Mesendoderm (in vitro differentiated cells): ENCODE measurements around the gene SLC22A13.
"Not testable (repeated sequence)": the region's sequence is repeated elsewhere in the genome, so short reads cannot be mapped to it uniquely, and the experiment has no call there.

Experiments
- DNase-seq: peaks from one replicate; pipeline ENCODE4 v3.0.0; 2013
- H2AK5ac ChIP-seq: 2 replicates; pipeline ENCODE4 v1.6.1; 2013; ENCODE audit warnings: low read length, inconsistent platforms
- H2BK120ac ChIP-seq: 2 replicates; pipeline ENCODE4 v1.6.1; 2013; ENCODE audit warnings: low read depth, mild to moderate bottlenecking, low read length, moderate library complexity, mixed read lengths
- H2BK15ac ChIP-seq: replicated peaks from 2 replicates; pipeline ENCODE4 v1.6.1; 2013; ENCODE audit warnings: low read depth, mild to moderate bottlenecking, moderate library complexity
- H2BK5ac ChIP-seq: 2 replicates; pipeline ENCODE4 v1.6.1; 2013; ENCODE audit warnings: low read length, inconsistent platforms
- H3K18ac ChIP-seq: 2 replicates; pipeline ENCODE4 v1.6.1; 2013; ENCODE audit warnings: mild to moderate bottlenecking, low read length, mixed read lengths
- H3K23ac ChIP-seq: one replicate; pipeline ENCODE4 v1.6.1; 2013; ENCODE audit warnings: low read length
- H3K27ac ChIP-seq: 2 replicates; pipeline ENCODE4 v1.5.1; 2013; ENCODE audit warnings: low read depth, mild to moderate bottlenecking, inconsistent platforms, low read length, moderate library complexity
- H3K27me3 ChIP-seq: 2 replicates; pipeline ENCODE4 v1.6.1; 2013; ENCODE audit warnings: low read length, control low read depth, mild to moderate bottlenecking, inconsistent platforms; ENCODE audit not compliant: insufficient read depth, poor library complexity
- H3K36me3 ChIP-seq: 2 replicates; pipeline ENCODE4 v1.6.1; 2013; ENCODE audit warnings: low read length, inconsistent platforms; ENCODE audit not compliant: control insufficient read depth, insufficient read depth
- H3K4ac ChIP-seq: one replicate; pipeline ENCODE4 v1.6.1; 2013; ENCODE audit warnings: low read depth, mild to moderate bottlenecking, low read length, moderate library complexity
- H3K4me1 ChIP-seq: 2 replicates; pipeline ENCODE4 v1.6.1; 2013; ENCODE audit warnings: low read depth, low read length, inconsistent platforms; ENCODE audit not compliant: control insufficient read depth
- H3K4me2 ChIP-seq: 2 replicates; pipeline ENCODE4 v1.6.1; 2013; ENCODE audit warnings: low read length
- H3K4me3 ChIP-seq: 2 replicates; pipeline ENCODE4 v1.5.1; 2013; ENCODE audit warnings: mild to moderate bottlenecking, low read length
- H3K56ac ChIP-seq: one replicate; pipeline ENCODE4 v1.6.1; 2013; ENCODE audit warnings: low read length
- H3K79me1 ChIP-seq: 2 replicates; pipeline ENCODE4 v1.6.1; 2013; ENCODE audit warnings: low read length, inconsistent platforms
- H3K79me2 ChIP-seq: 2 replicates; pipeline ENCODE4 v1.6.1; 2013; ENCODE audit warnings: mild to moderate bottlenecking, low read length; ENCODE audit not compliant: control insufficient read depth, insufficient read depth
- H3K9ac ChIP-seq: 2 replicates; pipeline ENCODE4 v1.6.1; 2013; ENCODE audit warnings: low read length, inconsistent platforms
- H4K5ac ChIP-seq: one replicate; pipeline ENCODE4 v1.6.1; 2013; ENCODE audit warnings: low read length
- H4K8ac ChIP-seq: one replicate; pipeline ENCODE4 v1.6.1; 2013; ENCODE audit warnings: low read depth, mild to moderate bottlenecking, control low read depth, low read length, moderate library complexity
- WGBS: extraction: QIAGEN DNeasy Blood & Tissue Kit; methylation state at CpG from one replicate; pipeline ENCODE4 v1.1.7; 2013; ENCODE audit warnings: low lambda C conversion rate, missing lambda C conversion rate; ENCODE audit not compliant: insufficient coverage; ENCODE audit errors: extremely low coverage; 5-methylcytosine and 5-hydroxymethylcytosine counted together

Gene SLC22A13

DNA sequence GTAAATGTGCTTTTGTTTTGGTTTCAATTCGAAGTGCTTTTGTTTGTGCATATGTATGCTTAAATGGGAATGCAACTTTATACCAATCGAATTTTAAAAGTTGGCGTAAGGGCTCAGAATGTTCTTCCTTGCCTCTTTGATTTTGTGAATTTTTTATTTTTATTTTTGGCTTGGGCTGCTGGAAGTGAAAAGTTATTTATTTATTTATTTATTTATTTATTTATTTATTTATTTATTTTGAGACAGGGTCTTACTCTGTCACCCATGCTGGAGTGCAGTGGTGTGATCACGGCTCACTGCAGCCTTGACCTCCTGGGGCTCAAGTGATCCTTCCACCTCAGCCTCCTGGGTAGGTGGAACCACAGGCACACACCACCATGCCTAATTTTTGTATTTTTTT is 22.8 kb upstream of the SLC22A13 start:
- not testable (repeated sequence) for H3K56ac ChIP-seq, H3K18ac ChIP-seq, DNase-seq, H2BK120ac ChIP-seq, H2BK5ac ChIP-seq, H3K79me1 ChIP-seq, H3K9ac ChIP-seq, H3K27me3 ChIP-seq, H3K23ac ChIP-seq, H3K4me2 ChIP-seq, H3K79me2 ChIP-seq, H3K27ac ChIP-seq, H3K4me1 ChIP-seq, H2BK15ac ChIP-seq, H3K4me3 ChIP-seq, H4K8ac ChIP-seq, H2AK5ac ChIP-seq, H4K5ac ChIP-seq, H3K4ac ChIP-seq, H3K36me3 ChIP-seq
- WGBS, result no CpG with 5 or more reads among the region's 4 CpGs

DNA sequence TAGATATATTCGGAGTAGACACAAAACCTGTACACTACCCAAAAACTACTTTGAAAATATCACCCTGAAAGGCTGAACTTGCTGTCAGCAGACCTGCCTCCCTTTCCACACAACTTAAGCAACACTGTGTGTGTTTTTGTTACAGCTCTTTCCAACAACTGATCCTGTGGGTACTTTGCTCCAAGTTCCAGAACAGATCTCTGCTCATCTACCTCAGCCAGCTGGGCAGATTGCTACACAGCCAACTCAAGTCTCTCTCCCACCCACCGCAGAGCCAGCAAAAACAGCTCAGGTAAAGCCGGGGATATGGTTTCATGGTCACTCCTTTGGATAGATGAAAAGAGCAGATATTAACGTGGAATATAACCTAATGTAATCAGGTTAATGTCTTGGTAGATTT is 19.7 kb upstream of the SLC22A13 start:
- no peak overlapping the region for H3K9ac ChIP-seq
- H3K4ac ChIP-seq, result no peak overlapping the region
- H4K5ac ChIP-seq, result no peak overlapping the region
- no peak overlapping the region for H3K56ac ChIP-seq
- peaks cover 1% of the 10 kb centered on the region for H3K36me3 ChIP-seq
- no peak overlapping the region for H3K4me2 ChIP-seq
- no peak overlapping the region for H3K18ac ChIP-seq
- no peak overlapping the region for H2BK15ac ChIP-seq
- H2AK5ac ChIP-seq, result no peak overlapping the region
- H2BK120ac ChIP-seq, result no peak overlapping the region
- no peak overlapping the region for H3K4me3 ChIP-seq
- no peak overlapping the region for H3K27ac ChIP-seq
- H3K27me3 ChIP-seq, result no peaks in the 10 kb centered on the region
- H3K4me1 ChIP-seq, result no peaks in the 10 kb centered on the region
- no peak for DNase-seq
- no peak overlapping the region for H4K8ac ChIP-seq
- H3K23ac ChIP-seq, result no peak overlapping the region
- H3K79me1 ChIP-seq, result no peaks in the 10 kb centered on the region
- H2BK5ac ChIP-seq, result no peak overlapping the region
- no peaks in the 10 kb centered on the region for H3K79me2 ChIP-seq
- no CpG with 5 or more reads among the region's 4 CpGs for WGBS

DNA sequence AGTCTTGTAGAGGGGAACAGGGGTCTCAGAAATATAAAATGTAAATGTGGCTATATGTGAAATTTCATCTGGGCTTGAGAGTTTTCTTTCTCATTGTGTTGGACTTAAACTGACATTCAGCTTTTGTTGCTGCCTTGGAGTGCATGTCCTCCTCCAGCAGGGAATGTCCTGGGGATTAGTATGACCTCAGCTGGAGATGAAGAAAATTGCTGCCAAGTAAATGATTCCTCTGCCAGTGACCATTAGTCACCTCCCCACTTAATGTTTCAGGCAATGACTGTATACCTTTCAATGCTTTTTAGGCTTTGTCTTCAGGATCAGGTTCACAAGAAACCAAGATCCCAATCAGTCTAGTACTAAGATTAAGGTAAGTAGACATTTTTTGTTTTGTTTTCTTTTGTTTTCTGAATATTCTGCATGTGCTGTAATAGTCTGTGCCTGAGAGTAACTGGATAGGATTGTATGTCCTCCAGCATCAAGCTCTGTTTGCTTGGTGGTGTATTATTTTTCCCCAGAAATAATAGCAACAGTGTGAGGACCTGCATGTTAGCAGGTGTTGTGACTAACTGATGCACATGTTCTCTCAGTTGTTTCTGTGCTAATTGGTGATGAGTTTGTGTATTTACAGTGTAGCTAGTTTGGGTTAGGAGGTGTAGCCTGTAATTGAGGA is 18.1 kb upstream of the SLC22A13 start:
- H2BK5ac ChIP-seq, result no peak overlapping the region
- no peak overlapping the region for H3K56ac ChIP-seq
- no peaks in the 10 kb centered on the region for H3K79me1 ChIP-seq
- no peak overlapping the region for H2AK5ac ChIP-seq
- H3K9ac ChIP-seq, result no peak overlapping the region
- no peaks in the 10 kb centered on the region for H3K4me1 ChIP-seq
- H3K27ac ChIP-seq, result no peak overlapping the region
- H3K4me2 ChIP-seq, result no peak overlapping the region
- no peak overlapping the region for H4K5ac ChIP-seq
- H3K4ac ChIP-seq, result no peak overlapping the region
- no peak overlapping the region for H3K4me3 ChIP-seq
- peak; percentile 62 for DNase-seq
- peaks cover 1% of the 10 kb centered on the region for H3K36me3 ChIP-seq
- no peaks in the 10 kb centered on the region for H3K79me2 ChIP-seq
- H4K8ac ChIP-seq, result no peak overlapping the region
- no peak overlapping the region for H3K18ac ChIP-seq
- no peaks in the 10 kb centered on the region for H3K27me3 ChIP-seq
- H2BK120ac ChIP-seq, result no peak overlapping the region
- no peak overlapping the region for H3K23ac ChIP-seq
- no peak overlapping the region for H2BK15ac ChIP-seq

DNA sequence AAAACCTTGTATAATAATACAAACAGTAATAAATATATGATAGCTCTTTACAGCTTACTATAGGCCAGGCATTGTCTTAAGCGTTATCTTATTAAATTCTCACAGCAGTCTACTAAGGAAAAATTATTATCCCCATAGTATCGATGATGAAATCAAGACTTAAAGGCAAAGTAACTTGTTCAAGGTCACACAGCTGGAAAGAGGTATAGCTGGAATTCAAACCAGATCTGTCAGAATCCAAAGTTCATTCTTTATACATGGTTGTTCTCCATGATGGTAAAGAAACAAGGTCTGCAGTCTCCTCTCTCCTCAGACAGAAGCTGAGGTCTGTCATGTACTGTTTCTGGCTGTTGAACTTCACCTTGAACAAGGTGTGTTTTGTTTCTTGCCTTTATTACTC is 15.4 kb upstream of the SLC22A13 start:
- Histone ChIP-seq H3K27me3 (no peaks in the 10 kb centered on the region), H3K36me3 (peaks cover 3% of the 10 kb centered on the region), H3K56ac (no peak overlapping the region), H2BK15ac (no peak overlapping the region), H2AK5ac (no peak overlapping the region), H3K79me2 (no peaks in the 10 kb centered on the region), H3K4me2 (no peak overlapping the region), H4K5ac (no peak overlapping the region), H3K23ac (no peak overlapping the region), H3K4me1 (no peaks in the 10 kb centered on the region), H3K9ac (no peak overlapping the region), H3K4me3 (no peak overlapping the region), H2BK120ac (no peak overlapping the region), H2BK5ac (no peak overlapping the region), H3K4ac (no peak overlapping the region), H3K18ac (no peak overlapping the region), H3K27ac (no peak overlapping the region), H3K79me1 (no peaks in the 10 kb centered on the region), H4K8ac (no peak overlapping the region)
- DNase-seq, result no peak
- no CpG with 5 or more reads among the region's 2 CpGs for WGBS

DNA sequence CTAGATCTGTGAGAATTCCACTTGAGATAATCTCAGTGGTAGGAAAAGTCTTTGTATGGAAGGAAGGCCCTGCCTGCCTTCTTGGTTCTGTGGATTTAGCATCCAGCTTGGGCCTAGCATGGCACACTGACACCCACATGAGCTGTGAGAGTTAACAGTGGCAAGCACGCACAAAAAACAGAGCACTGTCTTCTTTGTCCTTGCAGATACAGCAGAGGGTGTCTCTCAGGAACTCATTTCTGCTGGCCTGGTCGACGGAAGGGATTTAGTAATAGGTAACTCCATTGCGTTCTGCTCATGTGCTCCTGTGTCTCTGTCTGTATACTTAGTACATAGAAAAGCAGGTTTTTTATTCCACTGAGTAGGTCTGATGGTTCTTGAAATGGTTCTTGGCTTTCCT is 14.4 kb upstream of the SLC22A13 start:
- Histone ChIP-seq H4K8ac (no peak overlapping the region), H3K9ac (no peak overlapping the region), H3K27me3 (no peaks in the 10 kb centered on the region), H3K27ac (no peak overlapping the region), H2AK5ac (no peak overlapping the region), H3K36me3 (peaks cover 2% of the 10 kb centered on the region), H3K23ac (no peak overlapping the region), H3K56ac (no peak overlapping the region), H3K4me3 (no peak overlapping the region), H3K4me2 (no peak overlapping the region), H3K79me1 (no peaks in the 10 kb centered on the region), H3K18ac (no peak overlapping the region), H3K4ac (no peak overlapping the region), H3K4me1 (no peaks in the 10 kb centered on the region), H2BK120ac (no peak overlapping the region), H2BK15ac (no peak overlapping the region), H3K79me2 (no peaks in the 10 kb centered on the region), H4K5ac (no peak overlapping the region), H2BK5ac (no peak overlapping the region)
- no CpG with 5 or more reads among the region's 4 CpGs for WGBS
- DNase-seq, result no peak

DNA sequence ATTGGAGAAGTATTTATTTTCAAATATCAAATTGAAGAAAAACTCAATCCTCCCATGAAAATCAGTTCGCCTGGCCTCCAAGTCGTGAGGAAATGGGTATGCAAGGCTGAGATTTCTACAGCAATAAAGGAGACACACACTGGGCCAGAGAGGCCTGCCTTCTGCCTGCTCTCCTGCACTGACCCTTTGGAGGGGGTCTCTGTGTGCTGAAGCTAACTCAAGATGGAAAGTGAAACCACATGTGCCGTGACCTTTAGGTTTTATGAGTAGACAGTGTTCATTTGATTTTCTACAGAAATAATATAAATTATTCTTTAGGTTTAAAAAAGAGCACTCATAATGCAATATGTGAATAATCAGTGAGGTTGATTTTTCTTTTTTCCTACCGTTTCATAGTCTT is 11.9 kb upstream of the SLC22A13 start:
- no peak overlapping the region for H2AK5ac ChIP-seq
- H3K18ac ChIP-seq, result no peak overlapping the region
- H3K79me1 ChIP-seq, result no peaks in the 10 kb centered on the region
- no peak overlapping the region for H2BK5ac ChIP-seq
- H3K4me2 ChIP-seq, result no peak overlapping the region
- H2BK120ac ChIP-seq, result no peak overlapping the region
- H3K9ac ChIP-seq, result no peak overlapping the region
- no peak overlapping the region for H3K4me3 ChIP-seq
- H4K5ac ChIP-seq, result no peak overlapping the region
- H3K79me2 ChIP-seq, result no peaks in the 10 kb centered on the region
- no peak overlapping the region for H3K27ac ChIP-seq
- peaks cover 2% of the 10 kb centered on the region for H3K36me3 ChIP-seq
- no peak overlapping the region for H2BK15ac ChIP-seq
- no CpG with 5 or more reads among the region's 4 CpGs for WGBS
- H3K23ac ChIP-seq, result no peak overlapping the region
- no peak overlapping the region for H3K56ac ChIP-seq
- no peak overlapping the region for H3K4ac ChIP-seq
- no peaks in the 10 kb centered on the region for H3K27me3 ChIP-seq
- no peak for DNase-seq
- H3K4me1 ChIP-seq, result no peaks in the 10 kb centered on the region
- no peak overlapping the region for H4K8ac ChIP-seq
